Prostate gland (tissue), 2 donors: ENCODE results near the gene ATP1A2. TPM values are rescaled to one million over a fixed set of nuclear protein-coding genes. Genes with fewer than 3 reads are reported as not detected.

Experiments
- DNase-seq: peaks from one replicate; pipeline ENCODE4 v3.0.0-alpha.2; 2019; ENCODE audit warnings: low spot score
- H3K27ac ChIP-seq, 2 donors: fragments of 200-600 bp; sonication (generic); 2 replicates each; pipeline ENCODE4 v1.5.1; 2017 to 2019
- H3K27me3 ChIP-seq: fragments of 200-600 bp; sonication (generic); replicated peaks from 2 replicates; pipeline ENCODE4 v1.5.1; 2019; ENCODE audit not compliant: insufficient read depth
- H3K36me3 ChIP-seq, 2 donors: fragments of 200-600 bp; sonication (generic); 1 replicate in 1 of 2; 2 replicates in 1 of 2; pipeline versions ENCODE4 v1.5.1 to v1.8.1; 2017 to 2019
- H3K4me1 ChIP-seq: fragments of 200-600 bp; sonication (generic); replicated peaks from 2 replicates; pipeline ENCODE4 v1.5.1; 2019
- H3K4me3 ChIP-seq, 2 donors: fragments of 200-600 bp; sonication (generic); 2 replicates each; pipeline ENCODE4 v1.5.1; 2017 to 2019
- H3K9me3 ChIP-seq: fragments of 200-600 bp; sonication (generic); 2 replicates; pipeline ENCODE4 v1.5.1; 2017
- POLR2A ChIP-seq: fragments of 450-650 bp; IDR thresholded peaks from one replicate; pipeline ENCODE4 v1.6.1; 2016; ENCODE audit warnings: antibody characterized with exemption, mild to moderate bottlenecking
- POLR2AphosphoS5 ChIP-seq: sonication (generic); formaldehyde crosslinking; IDR thresholded peaks from one replicate; pipeline ENCODE4 v1.6.1; 2017; ENCODE audit warnings: antibody characterized with exemption
- WGBS: methylation state at CpG from one replicate; pipeline ENCODE4 v1.1.5; 2018; 5-methylcytosine and 5-hydroxymethylcytosine counted together
- intact Hi-C: fragments of 100-400 bp; cut with DNase I; formaldehyde crosslinking; loops from one replicate; pipeline ENCODE4 v1.14.2; 2022
- total RNA-seq, 2 donors: library from RNA; depleted of rRNA; stranded (reverse); fragments of >200 nt; gene quantifications; one replicate each; pipeline ENCODE4 v1.1.0, GENCODE V29; 2016
- TF ChIP-seq, protein P1 (sequence below), 4 experiments: fragments of 200-600 bp in 2 of 4; fragments of 450-650 bp in 2 of 4; sonication (generic) in 2 of 4; IDR thresholded peaks; 1 replicate in 3 of 4; 2 replicates in 1 of 4; pipeline ENCODE4 v1.5.1; 2016 to 2019; ENCODE audit warnings: antibody characterized with exemption in 4 of 4, mild to moderate bottlenecking in 2 of 4, moderate library complexity in 2 of 4

ATP1A2 gene
- total RNA-seq, 2 donors from 2014 or later, result 14.8 to 69.0 TPM

DNA sequence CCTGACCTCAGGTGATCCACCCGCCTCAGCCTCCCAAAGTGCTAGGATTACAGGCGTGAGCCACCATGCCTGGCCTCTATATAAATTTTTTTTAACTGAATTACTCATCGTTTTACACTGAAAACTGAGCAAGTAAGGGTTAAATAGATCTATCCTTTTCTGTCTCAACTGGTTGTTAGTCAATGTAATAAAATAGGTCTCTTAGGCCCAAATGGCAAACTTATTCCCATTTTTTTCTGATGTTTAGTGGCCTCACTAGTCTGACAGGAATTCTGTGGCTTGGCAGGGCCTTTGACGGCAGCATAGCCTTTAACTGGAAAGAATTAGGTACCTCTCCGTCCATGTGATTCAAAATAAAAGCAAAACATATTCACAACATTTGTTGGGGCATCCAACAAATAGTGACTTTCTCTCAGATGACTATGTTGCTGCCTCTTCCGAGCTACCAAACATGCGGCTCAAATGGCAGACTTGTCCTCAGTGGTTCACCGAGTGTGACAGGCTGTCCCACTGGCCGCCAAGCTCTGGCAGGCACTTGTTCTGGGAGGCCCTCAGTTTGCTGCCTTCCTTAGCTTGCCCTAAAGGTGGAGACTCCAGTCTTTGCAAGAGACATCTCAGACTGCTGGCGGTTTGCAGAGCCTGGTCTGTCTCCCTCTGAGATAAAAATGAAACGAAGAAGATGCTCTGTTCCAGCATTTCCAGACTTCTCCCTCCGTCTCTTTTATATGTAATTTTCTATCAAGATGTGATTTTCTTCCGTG, 53.2 kb downstream of the ATP1A2 start:
- H3K4me1 ChIP-seq, result no peaks in the 10 kb centered on the region
- no peak for TF ChIP-seq POLR2AphosphoS5
- TF ChIP-seq, protein P1, sequence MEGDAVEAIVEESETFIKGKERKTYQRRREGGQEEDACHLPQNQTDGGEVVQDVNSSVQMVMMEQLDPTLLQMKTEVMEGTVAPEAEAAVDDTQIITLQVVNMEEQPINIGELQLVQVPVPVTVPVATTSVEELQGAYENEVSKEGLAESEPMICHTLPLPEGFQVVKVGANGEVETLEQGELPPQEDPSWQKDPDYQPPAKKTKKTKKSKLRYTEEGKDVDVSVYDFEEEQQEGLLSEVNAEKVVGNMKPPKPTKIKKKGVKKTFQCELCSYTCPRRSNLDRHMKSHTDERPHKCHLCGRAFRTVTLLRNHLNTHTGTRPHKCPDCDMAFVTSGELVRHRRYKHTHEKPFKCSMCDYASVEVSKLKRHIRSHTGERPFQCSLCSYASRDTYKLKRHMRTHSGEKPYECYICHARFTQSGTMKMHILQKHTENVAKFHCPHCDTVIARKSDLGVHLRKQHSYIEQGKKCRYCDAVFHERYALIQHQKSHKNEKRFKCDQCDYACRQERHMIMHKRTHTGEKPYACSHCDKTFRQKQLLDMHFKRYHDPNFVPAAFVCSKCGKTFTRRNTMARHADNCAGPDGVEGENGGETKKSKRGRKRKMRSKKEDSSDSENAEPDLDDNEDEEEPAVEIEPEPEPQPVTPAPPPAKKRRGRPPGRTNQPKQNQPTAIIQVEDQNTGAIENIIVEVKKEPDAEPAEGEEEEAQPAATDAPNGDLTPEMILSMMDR (IDR thresholded peaks at IDR 0.05), result no peak
- TF ChIP-seq POLR2A, result no peak
- no peak for DNase-seq
- H3K27me3 ChIP-seq, result no peaks in the 10 kb centered on the region
- 71% methylated on average over 13 of the region's 13 CpGs for WGBS
- H3K27ac ChIP-seq, result no peak overlapping the region
- intact Hi-C loops, result no loop called here
- H3K4me3 ChIP-seq, result no peak overlapping the region
- H3K36me3 ChIP-seq, result no peaks in the 10 kb centered on the region
- H3K9me3 ChIP-seq, result no peaks in the 10 kb centered on the region

DNA sequence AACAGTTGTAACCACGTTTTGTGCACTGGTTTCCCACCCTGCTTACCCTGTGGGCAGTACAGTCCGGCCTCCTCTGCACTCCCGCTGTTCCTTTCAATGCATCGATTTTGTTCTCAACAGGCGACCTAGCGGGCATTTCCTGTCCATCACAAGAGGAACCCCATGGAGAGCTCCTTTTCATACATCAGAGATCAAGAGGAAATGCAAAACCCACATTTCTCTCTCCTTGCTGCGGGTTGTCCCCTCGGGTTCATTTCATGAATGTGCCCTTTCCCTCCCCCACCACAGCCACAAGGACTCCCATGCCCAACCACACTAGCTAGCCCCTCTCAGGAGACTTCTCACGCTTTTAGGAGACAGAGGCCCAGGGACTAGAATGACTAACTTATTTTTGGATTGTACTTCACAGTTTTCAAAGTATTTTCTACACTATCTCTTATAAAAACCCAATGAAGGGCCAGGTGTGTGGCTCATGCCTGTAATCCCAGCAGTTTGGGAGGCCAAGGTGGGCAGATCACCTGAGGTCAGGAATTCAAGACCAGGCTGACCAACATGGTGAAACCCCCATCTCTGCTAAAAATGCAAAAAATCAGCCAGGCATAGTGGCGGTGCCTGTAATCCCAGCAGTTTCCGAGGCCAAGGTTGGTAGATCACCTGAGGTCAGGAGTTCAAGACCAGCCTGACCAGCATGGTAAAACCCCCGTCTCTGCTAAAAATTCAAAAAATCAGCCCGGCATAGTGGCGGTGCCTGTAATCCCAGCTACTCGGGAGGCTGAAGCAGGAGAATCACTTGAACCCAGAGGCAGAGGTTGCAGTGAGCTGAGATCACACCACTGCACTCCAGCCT, 54.2 kb downstream of the ATP1A2 start:
- TF ChIP-seq, protein P1 (IDR thresholded peaks at IDR 0.05), result no peak
- no peak for TF ChIP-seq POLR2AphosphoS5
- TF ChIP-seq POLR2A, result no peak
- no peak overlapping the region for H3K27ac ChIP-seq
- no peaks in the 10 kb centered on the region for H3K4me1 ChIP-seq
- WGBS, result 61% methylated on average over 15 of the region's 15 CpGs
- H3K4me3 ChIP-seq, result no peak overlapping the region
- H3K36me3 ChIP-seq, result no peaks in the 10 kb centered on the region
- no peaks in the 10 kb centered on the region for H3K9me3 ChIP-seq
- no peak for DNase-seq
- no peaks in the 10 kb centered on the region for H3K27me3 ChIP-seq
- intact Hi-C loops, result no loop called here

DNA sequence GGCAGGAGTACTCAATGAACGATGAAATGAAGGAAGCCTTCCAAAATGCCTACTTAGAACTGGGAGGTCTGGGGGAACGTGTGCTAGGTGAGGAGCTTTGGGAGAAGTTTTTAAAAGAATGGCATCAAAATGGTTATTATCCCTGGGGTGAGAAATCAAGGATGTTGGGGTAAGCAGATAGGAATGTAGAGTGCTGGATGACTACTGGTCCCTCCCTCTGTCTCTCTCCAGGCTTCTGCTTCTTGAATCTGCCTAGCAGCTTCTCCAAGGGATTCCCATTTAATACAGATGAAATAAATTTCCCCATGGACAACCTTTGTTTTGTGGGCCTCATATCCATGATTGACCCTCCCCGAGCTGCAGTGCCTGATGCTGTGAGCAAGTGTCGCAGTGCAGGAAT, 55.8 kb downstream of the ATP1A2 start:
- no peak for TF ChIP-seq POLR2AphosphoS5
- TF ChIP-seq POLR2A, result no peak
- TF ChIP-seq, protein P1 (IDR thresholded peaks at IDR 0.05), result no peak
- intact Hi-C loops, result no loop called here
- Histone ChIP-seq H3K27me3 (no peaks in the 10 kb centered on the region), H3K36me3 (no peaks in the 10 kb centered on the region), H3K27ac (no peak overlapping the region), H3K4me1 (no peaks in the 10 kb centered on the region), H3K4me3 (no peak overlapping the region), H3K9me3 (no peaks in the 10 kb centered on the region)
- 87% methylated on average over 4 of the region's 4 CpGs for WGBS
- DNase-seq, result no peak

DNA sequence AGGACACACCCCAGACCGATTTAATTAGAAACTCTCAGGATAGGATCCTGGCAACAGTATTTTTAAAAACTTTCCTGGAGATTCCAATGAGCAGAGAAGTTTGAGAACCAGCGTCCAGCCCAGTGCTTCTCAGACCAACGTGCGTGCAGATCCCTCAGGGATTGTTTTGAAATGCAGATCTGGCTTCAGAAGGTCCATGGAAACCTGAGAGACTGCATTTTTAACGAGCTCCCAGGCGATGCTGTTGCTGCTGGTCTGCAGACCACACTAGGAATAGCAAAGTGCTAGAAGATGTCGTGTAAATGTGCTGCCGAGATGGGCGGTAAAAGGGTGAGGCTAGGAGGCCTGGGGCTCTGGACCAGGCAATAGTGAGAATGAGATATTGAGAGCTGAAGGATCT, 56.4 kb downstream of the ATP1A2 start:
- H3K27me3 ChIP-seq, result no peaks in the 10 kb centered on the region
- 49% methylated on average over 9 of the region's 9 CpGs for WGBS
- no peak overlapping the region for H3K4me3 ChIP-seq
- no peak for DNase-seq
- H3K4me1 ChIP-seq, result no peaks in the 10 kb centered on the region
- no peak for TF ChIP-seq POLR2AphosphoS5
- TF ChIP-seq, protein P1 (IDR thresholded peaks at IDR 0.05), result no peak
- TF ChIP-seq POLR2A, result no peak
- H3K9me3 ChIP-seq, result no peaks in the 10 kb centered on the region
- intact Hi-C loops, result no loop called here
- H3K27ac ChIP-seq, result no peak overlapping the region
- H3K36me3 ChIP-seq, result no peaks in the 10 kb centered on the region
